ENCODE measurements around the gene JMY. TPM values are rescaled to one million over a fixed set of nuclear protein-coding genes. Genes with fewer than 3 reads are reported as not detected.

Gene JMY
- total and polyA plus RNA-seq, 2 of the 8 experiments (the other 6 are each of a cell fraction or from before 2014, with no cell fraction given) = 2.8 to 13.9 TPM

GRCh38 chr5:79285833-79286232, 49.9 kb downstream of the JMY start:
- Histone ChIP-seq H3K27me3 (replicated peaks in 1 of 4; ENCODE audit: control insufficient read depth in 3 of 4, extremely low read depth in 1 of 4, insufficient read depth in 3 of 4, low read length in 3 of 4) (no peaks in the 10 kb centered on the region), H2BK12ac (ENCODE audit: low read depth, low read length) (no peak overlapping the region), H2AK5ac (ENCODE audit: low read depth, low read length) (no peak overlapping the region), H3K4ac (replicated peaks; ENCODE audit: insufficient read length, low read depth, low read length) (no peak overlapping the region), H3K4me2 (ENCODE audit: insufficient read depth in 1 of 2, low read depth in 2 of 2, low read length in 2 of 2) (no peak overlapping the region), H3K14ac (ENCODE audit: insufficient read length) (no peak overlapping the region), H4K8ac (ENCODE audit: extremely low read depth, insufficient read depth, low read length) (no peak overlapping the region), H2BK5ac (ENCODE audit: low read depth, low read length) (no peak overlapping the region), H4K20me1 (replicated peaks in 1 of 2; ENCODE audit: control insufficient read depth in 1 of 2, insufficient read depth in 2 of 2, low read length in 2 of 2) (no peaks in the 10 kb centered on the region), H3K79me2 (ENCODE audit: control insufficient read depth in 1 of 2, insufficient read depth in 2 of 2, low read length in 2 of 2) (no peaks in the 10 kb centered on the region), H2AFZ (ENCODE audit: low read length) (no peak overlapping the region), H3K56ac (replicated peaks; ENCODE audit: insufficient read length, low read depth, low read length) (no peak overlapping the region), H3K4me3 (ENCODE audit: extremely low read depth in 1 of 4, insufficient read depth in 2 of 4, low read depth in 3 of 4, low read length in 4 of 4) (no peak overlapping the region), H3K36me3 (ENCODE audit: control insufficient read depth in 2 of 4, insufficient read depth in 4 of 4, low read length in 3 of 4) (peaks cover 0 to 9% (median under 1%) of the 10 kb centered on the region in 4 experiments; a peak in 1 of 8 replicates), H2BK15ac (ENCODE audit: low read length) (no peak overlapping the region), H3K9ac (replicated peaks in 1 of 4; ENCODE audit: extremely low read depth in 1 of 4, low read depth in 3 of 4, low read length in 3 of 4) (no peak overlapping the region), H3K79me1 (ENCODE audit: low read depth, low read length) (no peaks in the 10 kb centered on the region), H3K4me1 (replicated peaks in 1 of 4; ENCODE audit: control insufficient read depth in 3 of 4, insufficient read depth in 4 of 4, low read length in 3 of 4) (no peaks in the 10 kb centered on the region), H3K27ac (ENCODE audit: low read depth, low read length) (no peak overlapping the region), H4K91ac (replicated peaks; ENCODE audit: insufficient read length, low read length) (no peak overlapping the region), H4K5ac (ENCODE audit: insufficient read length, low read depth, low read length) (no peak overlapping the region), H3K23me2 (ENCODE audit: low read depth, low read length) (no peaks in the 10 kb centered on the region), H3K9me3 (ENCODE audit: insufficient read depth in 2 of 2, low read depth in 1 of 2, low read length in 1 of 2) (no peaks in the 10 kb centered on the region), H3K23ac (ENCODE audit: insufficient read length) (no peak overlapping the region), H2BK120ac (replicated peaks; ENCODE audit: low read depth, low read length) (no peak overlapping the region), H2BK20ac (ENCODE audit: low read length) (no peak overlapping the region), H3K18ac (ENCODE audit: extremely low read depth, low read length) (no peak overlapping the region)
- WGBS, 2 experiments (ENCODE audit: extremely low coverage in 1 of 2, insufficient coverage in 1 of 2, insufficient read length in 1 of 2, insufficient replicate concordance in 2 of 2, low coverage in 1 of 2, low lambda C conversion rate in 2 of 2, missing lambda C conversion rate in 1 of 2) = 90% methylated on average over 7 of the region's 7 CpGs; no CpG with 5 or more reads in 1 of the 2 experiments
- FAIRE-seq (no peak), DNase-seq (ENCODE audit: low read depth in 1 of 2, low spot score in 2 of 2) (no peak)
- ChIA-PET POLR2A (ENCODE audit: partially characterized antibody) (interaction anchor here (0.6 kb wide), 1 partner anchor 369 kb away, joined by 3 read pairs; no protein-coding TSS in a partner anchor), CTCF (ENCODE audit: partially characterized antibody) (interaction anchor here (0.5 to 0.8 kb wide), 5 partner anchors 29 to 335 kb away, joined by 3 to 4 read pairs (median 4); no protein-coding TSS in a partner anchor)
- no peak for TF ChIP-seq ATF2 (IDR thresholded peaks at IDR 0.05; ENCODE audit: low read length)
- TF ChIP-seq HDAC2 (IDR thresholded peaks at IDR 0.05; ENCODE audit: borderline replicate concordance in 1 of 2, low read depth in 2 of 2, low read length in 2 of 2) = no peak
- no peak for TF ChIP-seq BRCA1 (IDR thresholded peaks at IDR 0.05; ENCODE audit: low read depth, low read length)
- TF ChIP-seq CEBPB (IDR thresholded peaks at IDR 0.05; ENCODE audit: low read depth, low read length) = no peak
